Measurements from ENCODE around the gene STK38L. TPM values are rescaled to one million over a fixed set of nuclear protein-coding genes. Genes with fewer than 3 reads are reported as not detected.

The STK38L gene
- total and polyA plus RNA-seq, 2 of the 4 experiments (the other 2 are of a cell fraction), result 5.1 to 7.2 TPM

GRCh38 chr12:27336282-27336653 lies 92.2 kb downstream of the STK38L start:
- no CpG with 5 or more reads among the region's 2 CpGs for WGBS, 2 experiments (ENCODE audit: extremely low coverage in 2 of 2, insufficient read length in 1 of 2)
- Histone ChIP-seq H3K56ac (ENCODE audit: extremely low read depth, insufficient read depth, low read length) (no peak overlapping the region), H3K18ac (ENCODE audit: low read depth, low read length) (no peak overlapping the region), H2BK120ac (ENCODE audit: low read depth, low read length) (no peak overlapping the region), H2BK20ac (ENCODE audit: low read depth, low read length) (no peak overlapping the region), H3K4ac (ENCODE audit: low read depth, low read length) (no peak overlapping the region), H2AK5ac (ENCODE audit: low read depth, low read length) (peak overlapping the region; percentile 30), H2BK5ac (ENCODE audit: low read depth, low read length, poor library complexity, severe bottlenecking) (no peak overlapping the region), H3K27ac (ENCODE audit: insufficient read depth, low read length) (no peak overlapping the region), H3K23ac (ENCODE audit: low read depth, low read length) (peak overlapping the region; percentile 31; the same call in 1 of the 2 replicates), H3K36me3 (ENCODE audit: control insufficient read depth, insufficient read depth, low read length) (no peaks in the 10 kb centered on the region), H4K8ac (ENCODE audit: low read depth in 2 of 2, low read length in 2 of 2) (peak overlapping the region in 1 of 2 experiments; percentile 24; a peak in 1 of 4 replicates), H3K9ac (ENCODE audit: low read depth, low read length) (no peak overlapping the region), H4K91ac (ENCODE audit: insufficient read depth, low read depth, low read length) (no peak overlapping the region), H3K27me3 (ENCODE audit: control insufficient read depth, insufficient read depth, low read length) (no peaks in the 10 kb centered on the region), H3K4me2 (ENCODE audit: low read depth, low read length) (no peak overlapping the region), H2BK15ac (ENCODE audit: low read depth, low read length) (no peak overlapping the region), H4K20me1 (ENCODE audit: insufficient read depth, low read length) (no peaks in the 10 kb centered on the region), H4K5ac (ENCODE audit: low read depth, low read length) (no peak overlapping the region), H3K9me3 (ENCODE audit: control insufficient read depth, insufficient read depth, low read length) (no peaks in the 10 kb centered on the region), H3K9me1 (ENCODE audit: insufficient read depth, low read length) (peaks cover 13% of the 10 kb centered on the region), H3K4me3 (ENCODE audit: insufficient read depth, low read depth, low read length) (no peak overlapping the region), H2AFZ (replicated peaks; ENCODE audit: low read length, poor library complexity) (no peak overlapping the region), H3K79me1 (ENCODE audit: low read depth in 1 of 2, low read length in 2 of 2) (peaks cover 30 to 61% of the 10 kb centered on the region in 2 experiments), H3K4me1 (ENCODE audit: control insufficient read depth, insufficient read depth, low read length) (peaks cover 12% of the 10 kb centered on the region), H3K14ac (replicated peaks; ENCODE audit: low read depth, low read length) (no peak overlapping the region), H2AK9ac (replicated peaks; ENCODE audit: low read depth, low read length, poor library complexity) (no peak overlapping the region)
- no peak for DNase-seq
- in situ Hi-C loops (cut with MboI; ENCODE audit: low sequenced_read_pairs), result no loop called here
- intact Hi-C loops (cut with micrococcal nuclease), result no loop called here
- TF ChIP-seq POLR2A (IDR thresholded peaks at IDR 0.05; ENCODE audit: low read depth, low read length) (no peak), USF2 (IDR thresholded peaks at IDR 0.05; ENCODE audit: low read depth, low read length) (no peak), MXI1 (IDR thresholded peaks at IDR 0.05; ENCODE audit: borderline replicate concordance, low read depth, low read length) (no peak), MAZ (IDR thresholded peaks at IDR 0.05; ENCODE audit: borderline replicate concordance, low read depth, low read length) (no peak), SMC3 (IDR thresholded peaks at IDR 0.05; ENCODE audit: low read depth, low read length) (no peak), BHLHE40 (IDR thresholded peaks at IDR 0.05; ENCODE audit: low read depth, low read length) (no peak), RCOR1 (IDR thresholded peaks at IDR 0.05; ENCODE audit: insufficient replicate concordance, low read length) (no peak), CHD1 (IDR thresholded peaks at IDR 0.05; ENCODE audit: low read depth, low read length) (no peak), MAFK (IDR thresholded peaks at IDR 0.05; ENCODE audit: low read depth, low read length) (no peak), ELK1 (IDR thresholded peaks at IDR 0.05; ENCODE audit: borderline replicate concordance, low read depth, low read length) (no peak), FOS (IDR thresholded peaks at IDR 0.05; ENCODE audit: low read depth, low read length) (no peak), RAD21 (IDR thresholded peaks at IDR 0.05; ENCODE audit: low read length) (no peak), RFX5 (IDR thresholded peaks at IDR 0.05; ENCODE audit: low read depth, low read length) (no peak), CTCF (conservative IDR thresholded peaks at IDR 0.05; ENCODE audit: low read depth, low read length) (no peak)
- no peak for ATAC-seq (ENCODE audit: low read depth)
- no TSS peak for BruUV-seq (replicated peaks)
- POLR2A ChIA-PET (ENCODE audit: unreplicated experiment), result no interaction called here
- CTCF ChIA-PET, result no interaction called here
- dilution Hi-C loops (cut with HindIII; ENCODE audit: low sequenced_read_pairs, unreplicated experiment), result no loop called here

Data from IMR-90 (cell line).